Endothelial cell of umbilical vein (primary cell): ENCODE results near the gene SMCO4. TPM values are rescaled to one million over a fixed set of nuclear protein-coding genes. Genes with fewer than 3 reads are reported as not detected.
A peak's percentile ranks its signal among the peaks of the same experiment; 100 is the strongest.

Experiments
- BruUV-seq: library from RNA; stranded (reverse); fragments of 400-500 nt; replicated peaks from 2 replicates; lab custom pipeline; 2021; lab: Mats Ljungman, UMichigan
- CTCF ChIA-PET: fragments of 300-600, 350-600 bp; sonication (Branson Sonifier 250); formaldehyde crosslinking; loops from one replicate; lab custom pipeline; 2021; ENCODE audit warnings: antibody characterized with exemption, inconsistent platforms; lab: Charles Lee
- POLR2A ChIA-PET: fragments of 300-600, 350-600 bp; sonication (Branson Sonifier 250); formaldehyde crosslinking; loops from one replicate; lab custom pipeline; 2021; ENCODE audit warnings: antibody characterized with exemption, inconsistent platforms; lab: Charles Lee
- DNase-seq: peaks from one replicate; pipeline ENCODE4 v3.0.0-alpha.2; 2011; ENCODE audit warnings: low read depth, low spot score
- FAIRE-seq: peaks from 2 replicates; lab custom pipeline; 2011; peaks lifted over from hg19 to GRCh38; lab: Jason Lieb, UNC
- H2AFZ ChIP-seq: 2 replicates; pipeline ENCODE4 v1.6.0; 2012; ENCODE audit warnings: low read depth, low read length, control low read depth, inconsistent platforms
- H3K27ac ChIP-seq: 2 replicates; pipeline ENCODE4 v1.5.1; 2011; ENCODE audit warnings: low read depth, mild to moderate bottlenecking, control low read depth, low read length, moderate library complexity; ENCODE audit not compliant: insufficient read depth
- H3K27me3 ChIP-seq, 2 experiments: 2 replicates each; pipeline versions ENCODE4 v1.6.0 to v1.6.1; 2011; ENCODE audit warnings: low read length in 2 of 2, mixed read lengths in 1 of 2; ENCODE audit not compliant: control insufficient read depth in 2 of 2, insufficient read depth in 2 of 2
- H3K36me3 ChIP-seq, 2 experiments: 2 replicates in 1 of 2; 3 replicates in 1 of 2; pipeline ENCODE4 v1.5.1; 2011; ENCODE audit warnings: low read length in 2 of 2, mild to moderate bottlenecking in 1 of 2, moderate library complexity in 1 of 2; ENCODE audit not compliant: control insufficient read depth in 2 of 2, insufficient read depth in 2 of 2; ENCODE audit errors: extremely low read depth in 1 of 2
- H3K4me1 ChIP-seq: 3 replicates; pipeline ENCODE4 v1.5.1; 2011; ENCODE audit warnings: mild to moderate bottlenecking, low read length; ENCODE audit not compliant: control insufficient read depth, insufficient read depth; ENCODE audit errors: extremely low read depth
- H3K4me2 ChIP-seq: 2 replicates; pipeline ENCODE4 v1.6.1; 2011; ENCODE audit warnings: low read length, control low read depth, mixed read lengths; ENCODE audit not compliant: insufficient read depth
- H3K4me3 ChIP-seq, 3 experiments: fragments of 200-600 bp in 1 of 3; sonication (generic), shearing (Covaris generic) in 1 of 3; replicated peaks in 1 of 3; 2 replicates each; pipeline ENCODE4 v1.5.1; 2011 to 2016; ENCODE audit warnings: control low read depth in 3 of 3, low read length in 3 of 3, mild to moderate bottlenecking in 2 of 3, inconsistent platforms in 1 of 3, low read depth in 1 of 3, moderate library complexity in 1 of 3; ENCODE audit not compliant: insufficient read depth in 1 of 3
- H3K79me2 ChIP-seq: 2 replicates; pipeline ENCODE4 v1.6.0; 2012; ENCODE audit warnings: low read length, inconsistent platforms; ENCODE audit not compliant: control insufficient read depth, insufficient read depth
- H3K9ac ChIP-seq: replicated peaks from 2 replicates; pipeline ENCODE3; 2011; ENCODE audit warnings: low read length, control low read depth; ENCODE audit not compliant: insufficient read depth; ENCODE audit errors: extremely low read depth
- H3K9me1 ChIP-seq: replicated peaks from 3 replicates; pipeline ENCODE4 v1.6.0; 2011; ENCODE audit warnings: mild to moderate bottlenecking, low read length; ENCODE audit not compliant: control insufficient read depth, insufficient read depth; ENCODE audit errors: extremely low read depth
- H3K9me3 ChIP-seq: replicated peaks from 2 replicates; pipeline ENCODE4 v1.5.1; 2012; ENCODE audit warnings: low read length, inconsistent platforms; ENCODE audit not compliant: control insufficient read depth, insufficient read depth
- H4K20me1 ChIP-seq: replicated peaks from 2 replicates; pipeline ENCODE3; 2011; ENCODE audit warnings: mild to moderate bottlenecking, low read length; ENCODE audit not compliant: control insufficient read depth, insufficient read depth; ENCODE audit errors: extremely low read depth
- EZH2 ChIP-seq: IDR thresholded peaks from 2 replicates; pipeline ENCODE4 v1.6.1; 2012; ENCODE audit warnings: borderline replicate concordance, low read depth, mild to moderate bottlenecking, moderate library complexity, low read length, inconsistent platforms; ENCODE audit not compliant: severe bottlenecking
- FOS ChIP-seq: IDR thresholded peaks from 2 replicates; pipeline ENCODE4 v1.6.1; 2011; ENCODE audit warnings: mild to moderate bottlenecking, low read length, moderate library complexity, borderline replicate concordance; ENCODE audit not compliant: insufficient read depth
- JUN ChIP-seq: IDR thresholded peaks from 2 replicates; pipeline ENCODE4 v1.6.1; 2011; ENCODE audit warnings: borderline replicate concordance, low read depth; ENCODE audit not compliant: insufficient read length, insufficient read depth
- MYC ChIP-seq: IDR thresholded peaks from one replicate; pipeline ENCODE4 v1.6.1; 2011; ENCODE audit warnings: mild to moderate bottlenecking, low read depth, low read length
- POLR2AphosphoS5 ChIP-seq: IDR thresholded peaks from 2 replicates; pipeline ENCODE4 v1.6.1; 2012; ENCODE audit warnings: low read depth, mild to moderate bottlenecking, control low read depth, low read length, moderate library complexity; ENCODE audit not compliant: insufficient read depth
- dilution Hi-C: fragments of 300-500 bp; cut with MboI; formaldehyde crosslinking; loops from one replicate; pipeline ENCODE4 v1.15.0; 2019; ENCODE audit warnings: low sequenced_read_pairs; ENCODE audit not compliant: extremely low pct_ligation_motif_present
- intact Hi-C: fragments of 100-400 bp; cut with micrococcal nuclease; formaldehyde crosslinking; loops from one replicate; pipeline ENCODE4 v1.10.0; 2022
- polyA plus RNA-seq, 4 experiments: library from polyadenylated mRNA; depleted of rRNA in 3 of 4; stranded (reverse) in 3 of 4; unstranded in 1 of 4; fragments of >200 nt; gene quantifications; 2 replicates each; pipeline versions ENCODE4 v1.2.1 to v1.2.3, GENCODE V29; 2011 to 2012; ENCODE audit warnings: missing spikeins in 1 of 4
- total RNA-seq: library from RNA; stranded (reverse); gene quantifications from 2 replicates; pipeline ENCODE4 v1.2.3, GENCODE V29; 2021
- TF ChIP-seq, protein P1 (sequence below): IDR thresholded peaks from 2 replicates; pipeline ENCODE4 v1.6.1; 2011; ENCODE audit not compliant: insufficient read depth, insufficient read length

The SMCO4 gene
- total and polyA plus RNA-seq, 2 donors (not counting 3 experiments of a cell fraction or from before 2014, with no cell fraction given): 14.0 to 21.3 TPM

DNA sequence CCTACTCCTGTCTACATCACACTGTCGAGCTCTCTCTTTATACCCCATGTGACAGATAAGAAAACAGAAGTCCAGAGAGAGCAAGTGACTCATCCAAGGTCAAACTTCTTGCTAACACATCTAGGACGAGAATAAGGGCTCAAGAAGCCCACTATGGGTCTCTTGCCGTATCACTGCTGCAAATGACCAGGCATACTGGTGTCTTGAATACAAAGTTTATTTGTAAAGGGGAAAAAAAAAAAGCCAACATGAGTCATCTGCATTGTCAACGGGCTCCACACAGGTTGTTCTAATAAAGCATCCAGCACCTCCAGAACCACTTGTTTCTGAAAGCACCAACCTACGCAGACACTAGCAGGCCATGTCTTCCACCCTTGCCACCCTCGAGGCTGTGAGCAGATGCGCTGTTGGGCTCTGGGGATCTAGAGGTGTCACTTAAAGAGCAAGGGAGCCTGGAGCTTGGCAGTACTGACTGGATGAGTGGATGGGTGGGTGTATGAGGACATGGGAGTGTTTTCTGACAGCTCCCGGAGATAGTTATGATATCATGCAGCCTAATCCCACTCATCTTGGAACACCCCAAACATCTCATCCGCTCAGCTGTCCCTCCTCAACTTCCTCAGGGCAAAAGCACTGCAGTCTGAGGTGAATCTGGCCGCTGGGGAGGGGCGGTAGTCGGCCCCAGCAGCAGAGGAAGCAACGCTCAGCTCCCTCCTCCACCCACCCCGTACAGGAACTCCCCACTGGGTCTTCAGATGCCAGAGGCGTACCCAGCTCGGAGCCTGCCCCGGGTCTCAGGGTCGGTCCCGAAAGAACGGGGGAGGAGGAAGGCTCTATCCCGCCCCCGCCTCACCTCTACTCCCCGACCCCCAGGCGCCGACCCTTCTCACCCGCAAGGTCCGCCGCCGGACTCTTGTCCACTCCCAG, 1.0 kb downstream of the SMCO4 start:
- no peak overlapping the region for H3K27ac ChIP-seq
- no TSS peak for BruUV-seq
- peaks cover 2% of the 10 kb centered on the region for H3K79me2 ChIP-seq
- H3K36me3 ChIP-seq: no peaks in the 10 kb centered on the region
- ChIA-PET CTCF (interaction anchor here (1.1 to 4.4 kb wide), 6 partner anchors 10 to 306 kb away, joined by 3 to 53 read pairs (median 6); no protein-coding TSS in a partner anchor), POLR2A (interaction anchor here (1.2 kb wide), 1 partner anchor 307 kb away, joined by 3 read pairs; no protein-coding TSS in a partner anchor)
- no peaks in the 10 kb centered on the region for H4K20me1 ChIP-seq
- FAIRE-seq (peak; percentile 83), DNase-seq (peak; percentile 71)
- intact Hi-C loops: loop anchor here (2.0 to 10.0 kb wide), 4 partner anchors 119 to 605 kb away; partner anchors contain the start of genes CEP295 and DEUP1
- peak overlapping the region; percentile 38 for H3K4me2 ChIP-seq
- H2AFZ ChIP-seq: peak overlapping the region; percentile 12
- H3K9me1 ChIP-seq: no peaks in the 10 kb centered on the region
- no peaks in the 10 kb centered on the region for H3K9me3 ChIP-seq
- peaks cover 13% of the 10 kb centered on the region for H3K4me1 ChIP-seq
- dilution Hi-C loops: no loop called here
- TF ChIP-seq JUN (peak; percentile 28), FOS (peak; percentile 71), EZH2 (no peak)
- peak overlapping the region; percentile 60 for H3K9ac ChIP-seq
- H3K4me3 ChIP-seq: peak overlapping the region; percentile 43 to 74 (median 43)
- H3K27me3 ChIP-seq: peaks cover 2 to 5% of the 10 kb centered on the region in 2 experiments

DNA sequence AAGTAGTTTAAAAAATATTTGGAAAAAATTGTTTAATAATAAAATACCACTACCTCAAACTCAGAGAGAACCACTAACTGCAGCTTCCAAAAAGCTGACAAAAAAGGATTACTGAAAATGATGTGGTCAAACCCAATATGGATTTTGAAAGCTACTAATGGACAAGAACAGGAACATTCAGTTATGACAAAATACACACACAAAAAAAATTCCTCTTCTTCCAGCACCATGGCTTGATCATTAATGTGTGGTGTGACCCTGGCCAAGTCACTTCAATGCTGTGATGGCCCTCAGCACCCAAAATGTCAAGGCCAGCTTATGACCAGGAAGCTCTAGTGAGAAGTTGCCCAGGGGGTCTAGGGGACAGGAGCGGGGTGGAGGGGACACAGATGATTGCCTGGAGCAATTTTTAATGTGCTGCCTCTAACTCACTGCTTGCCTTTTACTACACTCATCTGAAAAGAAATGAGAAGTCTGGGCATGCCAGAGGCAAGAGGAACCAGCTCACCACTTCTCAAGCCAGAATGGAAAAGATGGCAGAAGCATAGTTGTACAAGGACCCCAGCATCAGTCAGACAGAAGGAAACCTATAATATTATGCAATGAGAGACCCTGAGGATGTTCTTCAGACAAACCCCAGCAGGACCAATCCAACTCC, 2.2 kb downstream of the SMCO4 start:
- POLR2A ChIA-PET: no interaction called here
- FAIRE-seq (no peak), DNase-seq (no peak)
- H3K4me2 ChIP-seq: no peak overlapping the region
- dilution Hi-C loops (no loop called here), intact Hi-C loops (loop anchor here (5.0 to 10.0 kb wide), 3 partner anchors 136 to 606 kb away; partner anchors contain the start of gene DEUP1)
- H3K4me3 ChIP-seq: no peak overlapping the region
- TF ChIP-seq FOS: no peak
- no peak for TF ChIP-seq POLR2AphosphoS5
- TF ChIP-seq, protein P1, sequence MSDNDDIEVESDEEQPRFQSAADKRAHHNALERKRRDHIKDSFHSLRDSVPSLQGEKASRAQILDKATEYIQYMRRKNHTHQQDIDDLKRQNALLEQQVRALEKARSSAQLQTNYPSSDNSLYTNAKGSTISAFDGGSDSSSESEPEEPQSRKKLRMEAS: no peak
- TF ChIP-seq MYC: no peak
- peaks cover 2% of the 10 kb centered on the region for H3K79me2 ChIP-seq
- H3K9me1 ChIP-seq: no peaks in the 10 kb centered on the region
- no peaks in the 10 kb centered on the region for H4K20me1 ChIP-seq
- no peaks in the 10 kb centered on the region for H3K36me3 ChIP-seq
- CTCF ChIA-PET: interaction anchor here (1.1 to 4.4 kb wide), 5 partner anchors 9 to 305 kb away, joined by 3 to 53 read pairs (median 9); no protein-coding TSS in a partner anchor
- no peak overlapping the region for H3K27ac ChIP-seq
- peaks cover 13% of the 10 kb centered on the region for H3K4me1 ChIP-seq
- H2AFZ ChIP-seq: no peak overlapping the region
- no peaks in the 10 kb centered on the region for H3K9me3 ChIP-seq
- peaks cover 0 to 2% of the 10 kb centered on the region in 2 experiments for H3K27me3 ChIP-seq
- H3K9ac ChIP-seq: no peak overlapping the region
- BruUV-seq: TSS peak; percentile 22
